Peyer's patch (tissue), 4 donors: ENCODE measurements around the gene NARS2.

Experiments
- CTCF ChIP-seq, 6 experiments: fragments of 450-650 bp in 4 of 6; fragments of 200-600 bp in 2 of 6; sonication (generic) in 1 of 6; IDR thresholded peaks; one replicate each; pipeline ENCODE4 v1.5.1; 2017 to 2019; ENCODE audit warnings: antibody characterized with exemption in 6 of 6, mild to moderate bottlenecking in 3 of 6, moderate library complexity in 1 of 6
- POLR2A ChIP-seq, 2 donors: fragments of 450-650 bp; IDR thresholded peaks; one replicate each; pipeline ENCODE4 v1.5.1; 2017; ENCODE audit warnings: antibody characterized with exemption in 2 of 2, mild to moderate bottlenecking in 2 of 2, moderate library complexity in 2 of 2

GRCh38 chr11:78620159-78620558 is 45.5 kb upstream of the NARS2 start:
- no peak for TF ChIP-seq CTCF (IDR thresholded peaks at IDR 0.05)
- no peak for TF ChIP-seq POLR2A (IDR thresholded peaks at IDR 0.05)
